Skeletal muscle satellite cell (primary cell): ENCODE results near the gene ZNF735.
"Not testable (repeated sequence)": the region's sequence is repeated elsewhere in the genome, so short reads cannot be mapped to it uniquely, and the experiment has no call there.

Experiments
- H3K27me3 ChIP-seq: 2 replicates; pipeline ENCODE4 v1.7.0; 2013; ENCODE audit warnings: low read length; ENCODE audit not compliant: control insufficient read depth, insufficient read depth
- H3K36me3 ChIP-seq: 2 replicates; pipeline ENCODE4 v1.7.0; 2013; ENCODE audit warnings: mild to moderate bottlenecking, control low read depth, low read length; ENCODE audit not compliant: insufficient read depth
- H3K4me1 ChIP-seq: 2 replicates; pipeline ENCODE4 v1.7.0; 2013; ENCODE audit warnings: low read length; ENCODE audit not compliant: control insufficient read depth, insufficient read depth
- H3K4me2 ChIP-seq: 2 replicates; pipeline ENCODE4 v1.7.0; 2013; ENCODE audit warnings: mild to moderate bottlenecking, low read length
- H3K4me3 ChIP-seq: 2 replicates; pipeline ENCODE4 v1.7.0; 2013; ENCODE audit warnings: low read length
- H3K9ac ChIP-seq: 2 replicates; pipeline ENCODE4 v1.7.0; 2013; ENCODE audit warnings: mild to moderate bottlenecking, low read depth, low read length, moderate library complexity
- H3K9me3 ChIP-seq: replicated peaks from 2 replicates; pipeline ENCODE4 v1.7.0; 2013; ENCODE audit warnings: mild to moderate bottlenecking, control low read depth, low read length

Gene ZNF735

DNA sequence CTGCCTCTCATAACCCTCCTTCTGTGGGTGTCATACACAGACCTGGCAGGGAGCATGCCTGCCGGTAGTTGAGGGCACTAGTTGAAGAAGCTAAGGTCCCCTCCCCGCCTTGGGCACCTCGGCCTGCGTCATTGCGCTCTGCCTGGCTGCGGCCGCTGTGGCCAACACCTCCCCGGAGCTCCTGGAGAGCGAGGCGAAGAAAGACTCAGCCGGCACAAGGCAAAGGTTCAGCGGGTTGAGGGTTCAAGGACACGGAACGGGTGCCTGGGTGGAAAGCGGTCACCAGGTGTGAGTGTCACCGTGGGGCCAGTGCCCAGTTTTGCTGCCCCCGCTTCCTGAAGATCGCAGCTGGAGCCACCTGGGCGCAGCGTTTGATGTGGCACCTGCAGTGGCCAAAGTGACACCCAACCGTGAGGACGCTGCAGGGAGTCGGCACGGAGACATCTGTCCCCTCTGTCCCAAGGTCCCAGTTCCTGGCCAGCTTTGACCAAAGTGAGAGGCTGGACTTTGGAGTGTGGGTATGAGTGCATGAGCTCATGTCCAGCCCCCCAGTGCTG is 14.8 kb upstream of the ZNF735 start:
- Histone ChIP-seq H3K4me3 (no peak overlapping the region), H3K27me3 (no peaks in the 10 kb centered on the region), H3K9ac (no peak overlapping the region), H3K4me1 (no peaks in the 10 kb centered on the region), H3K9me3 (no peaks in the 10 kb centered on the region), H3K4me2 (no peak overlapping the region), H3K36me3 (no peaks in the 10 kb centered on the region)

DNA sequence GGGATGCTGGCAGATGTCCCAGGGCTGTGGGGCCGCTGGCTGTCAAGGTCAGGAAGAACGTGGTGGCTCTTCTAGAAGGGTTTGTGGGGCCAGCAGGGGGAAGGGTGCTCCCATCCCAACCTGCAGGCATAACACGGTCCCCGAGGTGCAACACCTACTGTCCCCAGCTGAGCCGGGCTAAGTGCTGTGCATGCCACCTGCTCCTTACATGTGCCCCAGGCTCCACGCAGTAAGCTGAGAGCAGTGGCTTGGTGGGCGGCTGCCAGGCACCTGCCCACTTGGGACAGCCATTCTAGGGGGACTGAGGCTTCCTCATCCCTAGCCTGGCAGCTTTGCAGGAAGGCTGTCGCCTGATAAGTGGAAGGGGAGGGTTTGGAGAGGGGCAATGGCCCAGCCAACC is 14.2 kb upstream of the ZNF735 start:
- H3K4me2 ChIP-seq = no peak overlapping the region
- H3K9ac ChIP-seq = no peak overlapping the region
- no peaks in the 10 kb centered on the region for H3K36me3 ChIP-seq
- H3K27me3 ChIP-seq = no peaks in the 10 kb centered on the region
- no peak overlapping the region for H3K4me3 ChIP-seq
- H3K4me1 ChIP-seq = no peaks in the 10 kb centered on the region
- no peaks in the 10 kb centered on the region for H3K9me3 ChIP-seq

DNA sequence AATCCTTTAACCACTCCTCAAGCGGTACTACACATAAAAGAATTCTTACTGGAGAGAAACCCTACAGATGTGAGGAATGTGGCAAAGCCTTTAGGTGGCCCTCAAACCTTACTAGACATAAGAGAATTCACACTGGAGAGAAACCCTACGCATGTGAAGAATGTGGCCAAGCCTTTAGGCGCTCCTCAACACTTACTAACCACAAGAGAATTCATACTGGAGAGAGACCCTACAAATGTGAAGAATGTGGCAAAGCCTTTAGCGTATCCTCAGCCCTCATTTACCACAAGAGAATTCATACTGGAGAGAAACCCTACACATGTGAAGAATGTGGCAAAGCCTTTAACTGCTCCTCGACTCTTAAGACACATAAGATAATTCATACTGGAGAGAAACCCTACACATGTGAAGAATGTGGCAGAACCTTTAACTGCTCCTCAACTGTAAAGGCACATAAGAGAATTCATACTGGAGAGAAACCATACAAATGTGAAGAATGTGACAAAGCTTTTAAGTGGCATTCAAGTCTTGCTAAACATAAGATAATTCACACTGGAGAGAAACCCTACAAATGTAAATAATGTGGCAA is 12.8 kb downstream of the ZNF735 start:
- not testable (repeated sequence) for H3K4me3 ChIP-seq, H3K4me2 ChIP-seq, H3K27me3 ChIP-seq, H3K36me3 ChIP-seq, H3K9me3 ChIP-seq, H3K9ac ChIP-seq, H3K4me1 ChIP-seq

DNA sequence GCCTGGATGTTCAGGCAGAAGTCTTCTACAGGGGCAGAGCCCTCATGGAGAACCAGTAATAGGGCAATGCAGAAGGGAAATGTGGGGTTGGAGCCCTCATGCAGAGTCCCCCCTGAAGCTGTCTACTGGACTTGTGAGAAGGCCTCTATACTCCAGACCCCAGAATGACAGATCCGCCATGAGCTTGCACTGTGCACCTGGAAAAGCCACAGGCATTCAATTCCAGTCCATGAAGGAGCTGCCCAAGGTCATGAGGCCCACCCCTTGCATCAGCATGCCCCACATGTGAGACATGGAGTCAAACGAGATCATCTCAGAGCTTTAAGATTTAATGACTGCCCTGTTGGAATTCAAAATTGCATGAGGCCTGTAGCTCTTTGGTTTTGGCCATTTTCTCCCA is 16.4 kb downstream of the ZNF735 start:
- H3K4me2 ChIP-seq = no peak overlapping the region
- H3K4me3 ChIP-seq = no peak overlapping the region
- H3K9me3 ChIP-seq = peaks cover 12% of the 10 kb centered on the region
- H3K9ac ChIP-seq = no peak overlapping the region
- H3K36me3 ChIP-seq = no peaks in the 10 kb centered on the region
- no peaks in the 10 kb centered on the region for H3K4me1 ChIP-seq
- H3K27me3 ChIP-seq = no peaks in the 10 kb centered on the region

DNA sequence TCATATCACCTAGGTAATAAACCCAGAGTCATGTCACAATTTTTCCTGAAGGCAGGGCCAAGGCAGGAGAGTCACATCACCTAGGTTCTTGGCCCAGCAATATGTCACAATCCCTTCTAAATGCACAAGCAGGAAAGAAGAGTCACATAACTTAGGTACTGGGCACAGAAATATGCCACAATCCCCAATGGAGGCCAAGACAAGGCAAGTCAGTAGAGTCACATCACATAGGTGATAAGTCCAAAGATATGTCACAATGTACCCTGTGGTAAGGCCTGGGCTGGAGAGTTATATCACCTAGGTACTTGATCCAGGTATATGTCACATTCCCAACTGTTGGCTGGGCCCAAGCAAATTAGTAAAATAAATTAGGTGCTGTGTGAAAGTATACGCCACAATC is 21.2 kb downstream of the ZNF735 start, which contains the start of gene ZNF679:
Gene ZNF679 (plus strand): TSS at position 301 of the 400 bp plus-strand sequence. CDS start 20,644 bp downstream, outside the sequence.
- H3K36me3 ChIP-seq, H3K4me2 ChIP-seq, H3K4me1 ChIP-seq, H3K4me3 ChIP-seq, H3K27me3 ChIP-seq, H3K9ac ChIP-seq: not testable (repeated sequence)
- H3K9me3 ChIP-seq = peaks cover 16% of the 10 kb centered on the region

DNA sequence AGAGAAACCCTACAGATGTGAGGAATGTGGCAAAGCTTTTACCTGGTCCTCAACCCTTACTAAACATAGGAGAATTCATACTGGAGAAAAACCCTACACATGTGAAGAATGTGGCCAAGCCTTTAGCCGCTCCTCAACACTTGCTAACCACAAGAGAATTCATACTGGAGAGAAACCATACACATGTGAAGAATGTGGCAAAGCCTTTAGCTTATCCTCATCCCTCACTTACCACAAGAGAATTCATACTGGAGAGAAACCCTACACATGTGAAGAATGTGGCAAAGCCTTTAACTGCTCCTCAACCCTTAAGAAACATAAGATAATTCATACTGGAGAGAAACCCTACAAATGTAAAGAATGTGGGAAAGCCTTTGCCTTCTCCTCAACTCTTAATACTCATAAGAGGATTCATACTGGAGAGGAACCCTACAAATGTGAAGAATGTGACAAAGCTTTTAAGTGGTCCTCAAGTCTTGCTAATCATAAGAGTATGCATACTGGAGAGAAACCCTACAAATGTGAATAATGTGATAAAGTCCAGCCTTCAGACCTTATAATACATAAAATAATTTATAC is 59.4 kb downstream of the ZNF735 start:
- Histone ChIP-seq H3K27me3 (no peaks in the 10 kb centered on the region), H3K4me1 (no peaks in the 10 kb centered on the region), H3K9ac (no peak overlapping the region), H3K4me3 (no peak overlapping the region), H3K4me2 (no peak overlapping the region), H3K36me3 (no peaks in the 10 kb centered on the region), H3K9me3 (peaks cover 15% of the 10 kb centered on the region)
